ENCODE results near the gene CASD1. TPM values are rescaled to one million over a fixed set of nuclear protein-coding genes. Genes with fewer than 3 reads are reported as not detected.

The CASD1 gene
- total RNA-seq, 1 donor from 2014 or later = 13.0 TPM

GRCh38 chr7:94507462-94507861 is 2.1 kb upstream of the CASD1 start:
- no peak overlapping the region for H3K9ac ChIP-seq (ENCODE audit: low read length)
- no peaks in the 10 kb centered on the region for H3K9me3 ChIP-seq (ENCODE audit: insufficient read depth, low read depth, low read length)
- Mint-ChIP-seq H3K36me3 (ENCODE audit: low read depth, unreplicated experiment) (no peaks in the 10 kb centered on the region), H3K9me3 (ENCODE audit: unreplicated experiment) (no peaks in the 10 kb centered on the region), H3K27ac (ENCODE audit: unreplicated experiment) (no peak overlapping the region), H3K27me3 (ENCODE audit: low read depth, unreplicated experiment) (no peaks in the 10 kb centered on the region), H3K4me3 (ENCODE audit: unreplicated experiment) (no peak overlapping the region), H3K4me1 (ENCODE audit: low read depth, unreplicated experiment) (peaks cover 7% of the 10 kb centered on the region)
- FAIRE-seq (no peak), DNase-seq (ENCODE audit: low read depth) (no peak)
- H2AFZ ChIP-seq (ENCODE audit: low read depth, low read length) = no peak overlapping the region
- H3K79me2 ChIP-seq (ENCODE audit: insufficient read depth, low read length) = peaks cover 13% of the 10 kb centered on the region
- TF ChIP-seq CTCF (IDR thresholded peaks at IDR 0.05; ENCODE audit: insufficient read depth, low read depth, low read length) (no peak), EZH2 (IDR thresholded peaks at IDR 0.05; ENCODE audit: insufficient read depth, low read length) (no peak)
- peaks cover 11% of the 10 kb centered on the region for H3K4me1 ChIP-seq (ENCODE audit: insufficient read depth, low read length)
- H3K27ac ChIP-seq (ENCODE audit: low read depth, low read length) = no peak overlapping the region
- H3K36me3 ChIP-seq (ENCODE audit: insufficient read depth, low read length) = no peaks in the 10 kb centered on the region
- H3K27me3 ChIP-seq (ENCODE audit: insufficient read depth, low read length) = no peaks in the 10 kb centered on the region
- peaks cover 5% of the 10 kb centered on the region for H4K20me1 ChIP-seq (ENCODE audit: insufficient read depth, low read length)
- H3K4me3 ChIP-seq (ENCODE audit: insufficient read depth, low read depth, low read length) = no peak overlapping the region
- no peak overlapping the region for H3K4me2 ChIP-seq (ENCODE audit: low read length)

GRCh38 chr7:94507962-94508361 is 1.6 kb upstream of the CASD1 start:
- Histone ChIP-seq H4K20me1 (ENCODE audit: insufficient read depth, low read length) (peaks cover 5% of the 10 kb centered on the region), H3K27ac (ENCODE audit: low read depth, low read length) (no peak overlapping the region), H3K4me1 (ENCODE audit: insufficient read depth, low read length) (peaks cover 11% of the 10 kb centered on the region), H3K9ac (ENCODE audit: low read length) (no peak overlapping the region), H3K4me3 (ENCODE audit: insufficient read depth, low read depth, low read length) (no peak overlapping the region), H3K9me3 (ENCODE audit: insufficient read depth, low read depth, low read length) (no peaks in the 10 kb centered on the region), H2AFZ (ENCODE audit: low read depth, low read length) (no peak overlapping the region), H3K79me2 (ENCODE audit: insufficient read depth, low read length) (peaks cover 18% of the 10 kb centered on the region), H3K4me2 (ENCODE audit: low read length) (no peak overlapping the region), H3K27me3 (ENCODE audit: insufficient read depth, low read length) (no peaks in the 10 kb centered on the region), H3K36me3 (ENCODE audit: insufficient read depth, low read length) (no peaks in the 10 kb centered on the region)
- DNase-seq (ENCODE audit: low read depth) = no peak
- FAIRE-seq = no peak
- TF ChIP-seq EZH2 (IDR thresholded peaks at IDR 0.05; ENCODE audit: insufficient read depth, low read length) (no peak), CTCF (IDR thresholded peaks at IDR 0.05; ENCODE audit: insufficient read depth, low read depth, low read length) (no peak)
- Mint-ChIP-seq H3K36me3 (ENCODE audit: low read depth, unreplicated experiment) (no peaks in the 10 kb centered on the region), H3K4me1 (ENCODE audit: low read depth, unreplicated experiment) (peaks cover 10% of the 10 kb centered on the region), H3K27ac (ENCODE audit: unreplicated experiment) (no peak overlapping the region), H3K9me3 (ENCODE audit: unreplicated experiment) (no peaks in the 10 kb centered on the region), H3K27me3 (ENCODE audit: low read depth, unreplicated experiment) (no peaks in the 10 kb centered on the region), H3K4me3 (ENCODE audit: unreplicated experiment) (no peak overlapping the region)

- H3K27me3 ChIP-seq (ENCODE audit: insufficient read depth, low read length) = no peaks in the 10 kb centered on the region
- DNase-seq (ENCODE audit: low read depth) = peak; percentile 51
- TF ChIP-seq CTCF (IDR thresholded peaks at IDR 0.05; ENCODE audit: insufficient read depth, low read depth, low read length) = no peak
- TF ChIP-seq EZH2 (IDR thresholded peaks at IDR 0.05; ENCODE audit: insufficient read depth, low read length) = no peak
- no peaks in the 10 kb centered on the region for H3K36me3 ChIP-seq (ENCODE audit: insufficient read depth, low read length)
- H2AFZ ChIP-seq (ENCODE audit: low read depth, low read length) = peak overlapping the region; percentile 99
- peak overlapping the region; percentile 92 for H3K9ac ChIP-seq (ENCODE audit: low read length)
- no peaks in the 10 kb centered on the region for H3K9me3 ChIP-seq (ENCODE audit: insufficient read depth, low read depth, low read length)
- H3K27ac Mint-ChIP-seq (ENCODE audit: unreplicated experiment) = peak overlapping the region; percentile 83
- FAIRE-seq = no peak
- H3K4me1 Mint-ChIP-seq (ENCODE audit: low read depth, unreplicated experiment) = peaks cover 19% of the 10 kb centered on the region
- no peaks in the 10 kb centered on the region for H3K36me3 Mint-ChIP-seq (ENCODE audit: low read depth, unreplicated experiment)
- peaks cover 29% of the 10 kb centered on the region for H3K79me2 ChIP-seq (ENCODE audit: insufficient read depth, low read length)
- H3K27me3 Mint-ChIP-seq (ENCODE audit: low read depth, unreplicated experiment) = no peaks in the 10 kb centered on the region
- peaks cover 12% of the 10 kb centered on the region for H4K20me1 ChIP-seq (ENCODE audit: insufficient read depth, low read length)
- H3K4me1 ChIP-seq (ENCODE audit: insufficient read depth, low read length) = peaks cover 14% of the 10 kb centered on the region
- H3K9me3 Mint-ChIP-seq (ENCODE audit: unreplicated experiment) = no peaks in the 10 kb centered on the region
- H3K4me3 Mint-ChIP-seq (ENCODE audit: unreplicated experiment) = peak overlapping the region; percentile 91
- peak overlapping the region; percentile 84 for H3K27ac ChIP-seq (ENCODE audit: low read depth, low read length)
- H3K4me2 ChIP-seq (ENCODE audit: low read length) = peak overlapping the region; percentile 83
- H3K4me3 ChIP-seq (ENCODE audit: insufficient read depth, low read depth, low read length) = peak overlapping the region; percentile 79
These were observed 425 bp downstream of the CASD1 start for GRCh38 chr7:94509887-94510581.
